Suppressor macrophage (primary cell): ENCODE measurements around the gene FXYD6.

Experiments
- DNase-seq, 4 experiments: peaks; one replicate each; pipeline ENCODE4 v3.0.0-alpha.2; 2020 to 2022

FXYD6 gene

DNA sequence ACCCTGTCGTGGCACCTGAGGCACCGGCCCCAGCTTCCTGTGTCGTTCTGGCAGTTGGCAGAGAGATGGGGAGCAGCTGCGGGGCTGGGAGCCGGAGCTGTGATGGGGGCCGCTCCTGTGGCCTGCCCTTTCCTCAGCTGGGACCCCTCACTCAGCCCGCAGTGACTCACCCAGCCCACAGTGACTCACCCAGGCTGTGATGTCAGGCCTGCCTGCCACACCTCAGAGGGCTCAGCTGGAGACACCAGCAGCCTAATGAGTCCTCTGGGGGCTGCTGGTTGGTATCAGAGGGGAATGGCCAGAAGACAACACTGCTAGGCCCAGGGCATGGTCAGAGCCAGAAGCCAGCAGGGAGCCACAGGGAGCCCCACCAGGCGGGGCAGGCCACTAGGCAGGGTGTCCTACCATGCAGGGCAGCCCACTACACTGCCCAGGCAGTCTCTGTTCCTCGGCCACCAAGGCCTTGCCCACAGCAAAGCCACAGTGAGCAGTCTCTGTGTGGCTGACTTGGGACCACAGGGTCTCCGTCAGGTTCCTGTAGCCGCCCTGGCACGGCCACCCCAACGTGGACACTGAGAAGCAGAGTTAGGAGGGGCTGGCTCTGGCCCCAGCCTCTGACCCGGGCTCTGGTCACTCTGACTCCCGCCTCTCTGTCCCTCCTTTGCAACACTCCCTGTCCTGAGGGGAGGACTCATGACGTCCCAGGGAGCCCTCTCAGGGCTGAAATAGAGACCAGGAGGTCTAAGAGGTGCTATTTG is 47.7 kb downstream of the FXYD6 start:
- peak in 3 of 4 experiments; percentile 65 to 69 (median 68) for DNase-seq

DNA sequence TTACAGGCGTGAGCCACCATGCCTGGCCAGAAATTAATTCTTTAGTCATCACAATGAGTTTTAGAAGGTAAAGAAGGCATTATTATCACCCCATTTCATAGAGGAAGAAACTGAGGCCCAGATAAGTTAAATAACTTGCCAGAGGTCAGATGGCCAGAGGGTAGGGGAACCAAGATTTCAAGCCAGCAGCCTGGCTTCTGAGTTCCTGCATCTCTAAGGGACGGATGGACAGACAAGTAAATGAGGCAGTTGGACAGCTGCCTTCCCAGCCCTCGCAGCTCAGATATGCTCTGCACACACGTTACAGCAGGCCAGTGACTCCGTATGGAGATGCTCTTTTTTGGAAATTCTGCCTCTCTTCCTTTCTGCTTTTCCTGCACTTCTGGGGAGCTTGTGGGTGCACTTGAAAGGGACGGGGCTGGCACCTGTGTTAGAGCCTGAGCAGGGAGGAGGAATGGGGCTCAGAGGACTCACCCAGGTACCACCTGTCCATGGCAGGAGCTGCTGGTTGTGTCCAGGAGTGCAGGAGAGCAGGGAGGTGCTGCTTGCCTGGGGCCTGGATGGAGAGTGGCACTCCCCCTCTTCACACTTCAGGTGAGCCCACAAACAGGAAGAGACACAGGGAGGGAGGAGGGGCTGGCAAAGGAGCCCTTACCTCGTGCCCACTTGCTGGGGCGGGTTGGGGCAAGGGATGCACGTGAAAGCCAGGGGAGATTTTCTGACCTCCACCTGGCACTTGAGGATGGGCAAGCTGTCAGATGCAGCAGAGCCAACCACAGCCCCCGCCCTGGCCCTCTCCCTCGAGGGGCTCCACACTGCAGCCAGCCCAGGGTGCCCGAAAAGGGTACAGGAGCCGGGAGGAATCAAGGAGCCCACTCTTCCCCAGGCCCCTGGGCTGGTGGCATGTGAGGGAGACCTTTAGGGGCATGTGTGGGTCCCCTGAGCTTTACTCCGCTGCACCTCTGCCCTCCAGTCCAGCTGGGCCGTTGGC is 48.6 kb downstream of the FXYD6 start:
- DNase-seq, result no peak

DNA sequence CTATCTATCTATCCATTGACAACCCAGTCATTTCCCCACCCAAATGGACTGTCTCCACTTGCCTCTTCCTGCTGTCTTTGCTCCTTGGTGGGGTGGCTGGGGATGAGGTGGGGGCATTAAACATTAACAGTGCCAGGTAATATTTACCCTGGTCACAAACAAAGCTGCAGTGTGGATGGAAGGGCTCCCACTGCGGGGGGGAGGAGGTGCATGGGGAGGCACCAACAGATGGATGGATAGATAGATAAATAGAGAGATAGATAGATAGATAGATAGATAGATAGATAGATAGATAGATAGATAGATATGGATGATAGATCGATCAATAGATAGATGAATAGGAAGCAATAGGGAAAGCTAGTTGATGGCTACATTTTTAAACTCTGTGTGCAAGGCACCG is 49.6 kb downstream of the FXYD6 start:
- DNase-seq, result no peak

DNA sequence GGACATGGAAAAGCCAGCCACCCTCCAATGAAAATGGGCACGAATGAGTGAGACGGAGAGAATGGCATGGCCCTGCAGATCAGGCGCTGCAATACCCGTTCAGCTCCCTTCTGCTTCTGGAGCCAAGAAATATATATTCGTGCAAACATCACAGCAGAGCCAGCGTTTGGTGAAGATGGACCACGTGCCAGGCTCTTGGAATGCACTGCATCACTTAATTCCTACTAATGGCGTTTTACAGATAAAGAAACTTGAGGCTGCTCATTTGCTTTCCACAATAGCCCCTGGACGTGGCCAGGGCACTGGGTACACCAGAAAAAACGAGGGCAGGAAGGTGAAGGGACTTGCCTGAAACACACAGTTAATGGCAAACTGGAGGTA is 50.3 kb downstream of the FXYD6 start:
- no peak for DNase-seq

DNA sequence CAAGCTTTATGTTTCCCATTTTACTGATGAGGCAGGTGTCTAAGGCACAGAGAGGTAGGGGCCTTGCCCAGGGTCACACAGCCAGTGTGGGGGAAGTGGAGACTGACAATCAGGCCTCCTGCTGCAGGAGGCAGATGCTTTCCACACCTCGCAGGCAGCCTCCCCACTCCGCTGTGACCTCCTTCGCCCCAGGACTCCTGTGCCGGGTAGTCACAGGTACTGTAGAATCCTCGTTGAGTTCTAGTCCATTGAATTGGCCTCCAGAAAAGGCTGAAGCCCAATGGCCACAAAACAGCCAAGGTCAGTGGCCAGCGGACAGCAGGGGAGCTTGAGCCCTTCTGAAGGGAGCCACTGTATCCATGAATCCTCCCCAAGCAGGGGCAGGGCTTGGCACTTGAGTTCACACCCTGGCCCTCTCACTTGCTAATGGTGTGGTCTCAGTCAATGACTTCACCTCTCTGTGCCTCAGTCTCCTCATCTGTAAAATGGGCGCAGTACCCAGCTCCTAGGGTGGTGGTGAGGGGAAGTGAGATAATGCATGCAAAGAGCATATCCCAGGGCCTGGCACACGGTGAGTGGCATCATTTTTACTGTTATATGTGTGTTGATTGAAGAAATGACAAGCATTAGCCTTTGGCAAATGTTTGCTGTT is 50.8 kb downstream of the FXYD6 start:
- no peak for DNase-seq

DNA sequence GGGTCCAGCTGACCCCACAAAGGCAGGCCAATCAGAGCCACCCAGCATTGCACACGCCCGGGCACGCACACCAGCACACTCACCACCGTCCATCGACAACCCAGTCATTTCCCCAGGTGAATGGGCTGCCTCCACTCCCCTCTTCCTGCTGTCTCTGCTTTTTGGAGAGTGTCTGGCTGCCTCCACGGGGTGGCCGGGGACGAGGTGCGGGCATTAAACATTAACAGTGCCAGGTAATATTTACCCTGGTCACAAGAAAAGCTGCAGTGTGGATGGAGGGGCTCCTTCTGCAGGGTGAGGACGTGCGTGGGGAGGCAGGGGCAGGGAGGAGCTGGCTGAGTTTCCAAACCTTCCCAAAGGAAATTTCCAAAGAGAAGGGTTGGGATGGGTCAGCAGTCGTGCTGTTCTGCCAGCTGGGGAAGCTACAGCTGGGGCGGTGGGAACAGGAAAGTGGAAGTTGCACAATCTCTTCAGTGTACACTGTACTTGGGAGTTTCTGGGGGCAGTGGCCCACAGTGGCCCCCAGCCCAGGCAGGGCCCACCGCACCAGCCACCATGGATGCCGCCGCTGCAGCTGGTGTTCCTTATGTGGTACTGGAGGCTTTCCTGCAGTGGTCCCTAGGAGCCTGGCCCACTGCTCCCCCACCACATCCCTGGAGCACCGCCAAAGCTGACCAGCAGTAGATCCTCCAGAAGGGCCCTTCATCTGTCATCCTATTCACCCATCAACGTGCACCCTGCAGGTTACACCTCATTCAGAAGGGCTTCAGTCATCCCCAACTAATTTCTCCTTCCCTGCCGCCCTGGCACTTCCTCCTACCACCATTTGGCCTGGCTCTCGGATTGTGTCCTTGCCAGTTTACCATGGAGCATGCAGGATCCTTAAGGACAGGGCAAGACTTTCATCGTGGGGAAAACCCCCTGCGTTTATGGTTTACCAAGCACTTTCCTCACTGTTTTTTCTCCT is 51.6 kb downstream of the FXYD6 start, which contains the start of gene FXYD2:
Gene FXYD2, minus strand, starts transcription at position 174 of the 967 bp plus-strand sequence. Its CDS starts 66 bp downstream, at position 108.
- DNase-seq, result peak in 3 of 4 experiments; percentile 71 to 78 (median 75)

DNA sequence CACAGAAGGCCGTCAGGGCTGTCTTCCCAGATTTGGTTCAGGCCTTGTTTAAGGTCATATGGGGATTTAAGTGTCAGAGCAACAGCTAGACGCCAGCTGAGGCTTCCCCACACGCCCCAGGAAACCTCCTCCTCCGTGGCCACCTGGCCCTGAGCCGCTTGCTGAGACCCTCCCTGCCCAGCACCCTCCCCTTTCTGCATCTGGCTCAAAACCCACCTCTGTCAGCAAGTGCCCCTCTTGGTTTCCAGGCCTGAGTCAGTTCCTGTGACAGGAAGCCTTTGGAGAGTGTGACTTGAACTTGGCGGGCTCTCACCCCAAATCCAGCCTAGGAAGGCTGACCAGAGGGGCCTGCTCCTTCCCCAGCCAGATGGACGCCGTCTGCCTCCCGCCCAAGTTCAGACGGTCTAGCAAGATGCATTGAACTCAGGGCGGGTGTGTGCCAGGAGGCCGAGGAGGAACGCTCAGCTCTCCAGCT is 52.5 kb downstream of the FXYD6 start:
- DNase-seq, result peak in 3 of 4 experiments; percentile 52 to 54 (median 53)

DNA sequence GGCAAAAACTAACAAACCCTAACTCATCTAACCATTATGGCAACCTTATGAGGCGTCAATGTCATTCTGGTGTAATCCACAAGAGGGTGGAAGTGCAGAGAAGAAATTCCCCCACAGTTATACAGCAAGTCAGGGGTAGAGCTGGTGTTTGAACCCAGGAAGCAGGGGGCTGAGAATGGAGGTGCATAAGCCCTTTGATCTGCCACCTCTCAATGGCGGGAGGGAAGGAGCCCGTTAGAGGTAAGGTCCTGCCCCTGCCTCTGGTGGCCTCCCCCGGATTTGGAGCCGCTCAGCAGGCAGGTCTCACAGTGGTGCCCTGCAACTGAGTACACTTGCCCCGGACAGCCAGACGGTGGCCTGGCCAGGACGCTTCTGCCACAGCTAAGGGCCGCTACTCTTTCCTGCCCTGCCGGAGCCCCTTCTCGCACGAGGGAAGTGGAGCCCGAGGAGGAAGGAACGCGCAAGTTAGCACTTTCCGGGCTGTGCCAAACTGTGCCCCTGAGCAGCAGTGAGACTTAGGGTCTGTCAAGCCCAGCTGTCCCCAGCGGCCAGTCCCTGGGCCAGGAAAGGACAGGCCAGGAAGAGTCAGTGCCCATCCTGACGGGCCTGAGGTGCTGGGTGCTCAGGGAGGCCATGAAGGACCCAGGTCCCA is 53.0 kb downstream of the FXYD6 start:
- DNase-seq, result peak in 3 of 4 experiments; percentile 60 to 71 (median 70)

DNA sequence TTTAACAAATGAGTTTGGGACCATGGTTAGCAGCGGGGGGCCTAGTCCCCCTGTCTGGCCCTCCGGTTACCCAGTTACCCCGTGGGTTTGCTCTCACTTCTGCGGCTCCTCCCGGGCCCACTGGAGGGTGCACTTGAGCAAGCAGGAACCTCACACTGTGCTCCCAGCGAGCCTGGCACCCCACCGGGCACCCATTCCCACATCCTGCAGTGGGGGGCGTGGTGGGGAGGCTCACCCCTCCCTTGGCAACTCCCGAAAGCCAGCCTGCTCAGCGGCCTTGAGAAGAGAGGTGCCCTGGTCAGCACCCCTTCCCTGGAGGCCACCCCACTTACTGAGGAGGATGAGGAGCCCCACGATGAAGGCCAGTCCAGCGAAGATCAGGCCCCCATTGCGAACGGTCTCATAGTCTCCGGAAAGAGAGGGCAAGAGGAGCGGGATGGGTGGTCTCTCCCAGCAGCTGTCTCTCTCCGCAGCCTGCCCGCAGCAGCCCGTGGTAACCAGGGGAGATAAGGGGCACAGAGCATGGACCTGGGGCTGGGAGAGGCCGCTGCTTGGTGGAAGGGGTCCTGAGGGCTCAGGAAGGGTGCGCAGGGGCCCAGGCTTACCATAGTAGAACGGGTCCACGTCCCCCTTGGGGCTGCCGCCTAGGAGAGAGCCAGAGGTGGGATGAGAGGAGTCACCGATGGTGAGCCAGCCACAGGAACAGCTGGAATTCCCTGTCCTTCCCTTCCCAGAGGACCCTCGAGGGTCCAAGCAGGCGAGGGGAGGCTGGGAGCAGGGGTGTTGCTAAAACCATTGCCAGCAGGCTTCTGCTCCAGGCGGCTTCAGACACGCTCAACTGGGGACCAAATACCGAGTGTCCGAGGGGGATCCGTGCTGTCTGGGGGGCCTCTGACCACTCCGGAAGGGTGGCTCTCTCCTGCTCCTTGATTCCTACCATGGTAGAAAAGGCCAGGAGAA is 54.1 kb downstream of the FXYD6 start:
- peak; percentile 60 to 84 (median 70) for DNase-seq

DNA sequence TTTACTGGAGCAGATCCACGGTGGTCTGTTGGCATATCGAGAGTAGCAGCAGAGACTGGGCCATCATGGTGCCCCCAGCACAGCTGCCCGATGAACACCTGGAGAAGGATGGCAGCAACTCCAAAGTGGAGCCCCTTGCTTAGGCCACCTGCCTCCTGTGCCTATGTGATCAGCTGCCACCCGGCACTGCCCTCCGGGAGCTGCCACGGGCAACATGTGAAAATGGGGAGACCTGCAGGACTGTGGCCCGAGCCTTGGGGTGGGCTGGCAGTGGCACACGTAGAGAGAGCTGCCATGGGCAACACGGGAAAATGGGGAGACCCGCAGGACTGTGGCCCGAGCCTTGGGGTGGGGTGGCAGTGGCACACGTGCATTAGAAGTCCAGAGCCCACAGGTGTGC is 55.0 kb downstream of the FXYD6 start:
- DNase-seq, result no peak

DNA sequence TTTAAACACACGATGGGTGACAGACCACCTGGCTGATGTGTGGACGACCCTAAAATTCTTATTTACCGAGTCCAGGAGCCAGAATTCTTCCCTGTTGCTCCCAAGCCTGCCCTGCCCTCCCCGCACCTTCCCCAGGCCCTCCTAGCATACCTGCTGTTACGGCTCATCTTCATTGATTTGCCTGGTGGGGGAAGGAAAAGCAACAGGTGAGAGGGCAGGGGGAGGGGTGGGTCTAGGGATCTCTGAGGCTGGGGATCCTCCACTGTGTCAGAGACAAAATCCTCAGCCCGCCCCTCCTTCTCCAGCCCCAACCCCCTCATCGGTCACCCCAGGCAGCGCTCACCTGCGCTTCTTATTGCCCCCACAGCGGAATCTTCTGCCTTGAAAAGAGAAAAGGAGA is 55.9 kb downstream of the FXYD6 start:
- DNase-seq, result no peak

DNA sequence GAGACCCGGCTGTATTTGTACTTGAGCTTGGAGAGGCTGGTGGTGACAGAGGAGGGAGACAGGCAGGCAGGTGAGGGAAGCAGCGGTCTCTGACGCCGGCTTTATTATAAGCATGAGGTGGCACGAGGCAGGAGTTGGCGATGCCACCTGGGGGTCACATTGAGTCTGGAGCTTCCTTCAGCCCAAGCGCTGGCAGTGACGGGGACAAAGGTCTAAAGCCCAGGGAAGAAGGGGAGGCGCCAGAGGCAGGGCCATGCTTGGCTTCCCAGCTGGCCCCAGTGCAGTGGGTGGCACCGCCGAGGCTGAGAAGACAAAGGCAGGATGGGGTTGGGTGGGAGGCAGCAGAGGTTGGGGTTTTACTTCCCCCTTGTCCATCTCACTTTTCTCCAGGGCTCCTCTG is 56.4 kb downstream of the FXYD6 start:
- no peak for DNase-seq

DNA sequence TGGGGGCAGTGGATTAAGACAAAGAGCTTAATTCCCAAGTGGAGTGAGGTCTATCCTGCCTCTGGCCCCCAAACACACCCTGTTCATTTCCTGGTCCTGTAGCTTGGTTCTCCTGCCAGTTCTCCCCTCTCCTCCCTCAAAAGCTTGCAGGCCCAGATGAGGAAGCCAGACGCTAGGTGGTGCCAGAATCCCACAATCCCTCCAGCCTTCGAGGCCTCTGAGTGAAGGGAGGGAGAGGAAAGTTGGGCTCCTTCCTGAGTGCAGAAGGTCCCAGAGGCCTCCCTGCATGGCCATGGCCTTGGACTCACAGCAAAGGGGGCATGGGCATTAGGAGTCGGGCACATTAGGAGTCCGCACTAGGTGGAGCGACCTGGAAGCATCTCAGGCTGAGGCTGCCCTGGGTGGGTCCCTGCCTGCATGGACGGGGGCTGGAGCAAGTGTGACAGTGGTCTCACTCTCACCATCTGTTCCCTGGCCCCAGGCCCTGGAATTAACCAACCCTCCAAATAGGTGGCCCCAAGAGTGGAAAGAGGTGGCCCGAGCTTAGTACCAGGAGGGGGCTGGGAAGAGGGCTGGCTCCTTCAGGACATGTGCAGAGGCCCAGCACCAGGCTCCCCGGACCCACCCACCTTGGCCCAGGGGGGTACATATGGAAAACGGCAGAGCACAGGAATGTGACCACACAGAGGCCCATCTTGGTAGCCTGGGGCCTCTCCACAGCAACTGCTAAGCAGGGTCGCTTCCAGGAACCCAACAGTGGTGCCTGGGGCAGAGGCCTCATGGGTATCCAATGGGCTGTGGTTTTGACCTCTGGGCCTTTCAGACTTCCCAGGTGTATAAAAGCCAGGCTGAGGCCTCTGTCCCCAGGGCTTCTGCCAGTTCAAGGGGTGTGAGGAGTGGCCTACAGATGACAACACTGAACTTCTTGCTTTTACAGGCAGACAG is 57.1 kb downstream of the FXYD6 start:
- DNase-seq, result peak; percentile 79 to 87 (median 84)

DNA sequence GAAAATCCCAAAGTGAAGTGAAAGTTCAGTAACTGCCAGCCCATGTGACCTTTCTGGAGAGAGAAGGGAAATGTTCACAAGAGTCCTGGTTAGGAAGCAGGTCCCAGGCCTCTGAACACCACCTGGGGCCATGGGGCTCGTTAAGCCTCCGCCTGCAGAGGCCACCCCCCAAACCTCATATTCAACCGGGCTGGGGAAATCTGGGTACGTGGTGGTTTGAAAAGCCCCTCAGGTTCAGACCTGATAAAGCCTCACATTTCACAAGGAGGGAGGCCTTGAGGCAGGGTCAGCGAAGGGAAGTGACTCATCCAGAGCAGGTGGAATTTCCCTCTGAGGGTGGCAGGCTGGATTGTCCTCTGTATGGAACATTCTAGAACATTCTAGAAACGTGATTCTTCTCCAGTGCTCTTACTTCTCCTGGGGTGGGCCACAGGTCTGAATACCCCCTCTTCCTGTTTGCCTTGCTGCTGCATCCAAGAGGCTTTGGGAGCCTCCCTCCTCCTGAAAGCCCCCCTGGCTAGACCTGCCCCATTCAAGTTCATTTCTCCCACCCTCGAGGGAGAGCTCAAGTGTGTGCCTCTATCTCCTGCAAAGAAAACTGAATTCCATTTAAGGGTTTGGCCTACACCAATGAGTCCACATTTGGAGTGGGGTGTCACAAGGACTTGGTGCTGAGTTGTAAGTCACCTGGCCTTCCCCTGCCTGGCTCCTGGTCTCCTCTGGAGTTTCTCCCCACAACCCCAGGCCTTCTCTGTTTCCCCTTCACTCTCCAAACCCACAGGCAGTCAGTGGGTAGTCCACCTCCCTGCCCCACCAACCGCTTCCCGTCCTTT is 58.2 kb downstream of the FXYD6 start:
- peak in 3 of 4 experiments; percentile 47 to 61 (median 61) for DNase-seq

DNA sequence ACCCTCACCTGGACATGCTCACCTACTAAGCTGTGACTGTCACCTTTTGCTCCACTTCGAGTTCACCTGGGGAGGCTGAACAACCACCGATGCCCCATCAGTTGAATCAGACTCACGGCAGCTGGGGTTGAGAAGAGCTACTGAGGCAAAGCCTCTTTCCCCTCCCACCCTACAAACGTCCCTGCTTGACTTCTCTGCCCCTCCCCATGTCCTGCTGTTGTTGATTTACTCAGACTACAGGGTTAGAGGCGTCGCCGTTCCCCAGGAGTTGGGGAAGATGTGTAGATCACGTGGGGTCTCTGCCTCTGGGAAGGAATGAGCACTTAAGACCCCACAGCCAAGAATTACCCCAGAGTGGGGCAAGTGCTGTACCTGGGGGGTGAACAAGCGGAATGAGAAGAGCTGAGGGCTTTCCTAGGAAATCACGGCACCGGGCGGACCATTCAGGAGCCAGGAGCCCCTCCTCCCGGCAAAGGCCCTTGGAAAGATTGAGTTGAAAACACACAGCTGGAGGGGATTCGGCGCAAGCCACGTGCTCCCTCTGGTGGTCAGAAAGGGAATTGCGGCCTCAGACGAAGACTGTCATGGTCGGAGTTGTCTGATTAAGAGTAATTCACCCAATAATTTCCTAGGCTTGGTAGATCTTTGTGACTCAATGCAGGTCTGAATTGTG is 59.0 kb downstream of the FXYD6 start:
- DNase-seq, result peak; percentile 81 to 94 (median 90)

DNA sequence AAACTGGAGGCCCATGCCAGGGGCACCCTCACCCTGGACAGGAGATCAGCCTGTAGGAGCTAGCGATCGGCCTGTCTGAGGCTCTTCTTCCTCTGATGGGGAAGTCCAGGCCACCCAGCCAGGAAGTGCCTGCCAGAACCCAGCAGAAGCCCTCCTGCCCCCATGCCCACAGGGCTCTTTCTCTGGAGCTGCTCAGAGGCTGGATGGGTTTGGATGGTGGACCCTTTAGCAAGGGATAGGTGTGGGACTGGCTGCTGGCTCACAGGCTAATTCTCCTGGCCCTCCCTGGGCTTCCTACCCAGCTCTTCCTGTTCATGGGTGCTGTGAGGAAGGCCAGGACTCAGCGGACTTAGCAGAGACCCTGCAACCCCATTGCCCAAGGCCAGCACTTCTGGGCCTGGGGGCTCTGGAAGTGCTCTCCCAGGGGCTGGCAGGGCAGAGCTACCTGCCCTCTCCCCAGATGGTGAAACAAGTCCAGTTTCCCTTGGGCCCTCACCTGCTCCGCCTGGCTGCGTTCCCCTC is 59.6 kb downstream of the FXYD6 start:
- peak; percentile 49 to 77 (median 70) for DNase-seq
